NCI-H526 treated with DMSO at 0.1 percent for 48 hours (cell line): Measurements from ENCODE around the gene GNB1.

Source experiments
- DNase-seq: peaks from one replicate; lab custom pipeline; 2025; lab: John Stamatoyannopoulos, UW

Gene GNB1

GRCh38 chr1:1910033-1910465 is 19.2 kb upstream of the GNB1 start:
- DNase-seq = no peak

DNA sequence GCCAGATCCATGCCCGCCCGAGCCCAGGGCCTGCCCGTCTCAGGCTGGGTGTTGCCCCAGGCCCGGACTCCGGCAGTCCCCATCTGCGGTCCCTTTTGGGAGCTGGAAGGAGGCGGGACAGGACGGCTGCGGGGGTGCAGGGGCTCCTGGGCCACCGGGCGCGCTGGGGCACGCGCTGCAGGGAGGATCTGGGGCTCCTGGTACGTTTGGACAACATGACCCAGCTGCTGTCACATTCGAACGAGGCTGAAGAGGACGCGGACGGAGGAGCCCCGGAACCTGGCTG is 17.6 kb upstream of the GNB1 start:
- no peak for DNase-seq

- peak; percentile 50 for DNase-seq
Measured at GRCh38 chr1:1907098-1907736, 16.3 kb upstream of the GNB1 start.

DNA sequence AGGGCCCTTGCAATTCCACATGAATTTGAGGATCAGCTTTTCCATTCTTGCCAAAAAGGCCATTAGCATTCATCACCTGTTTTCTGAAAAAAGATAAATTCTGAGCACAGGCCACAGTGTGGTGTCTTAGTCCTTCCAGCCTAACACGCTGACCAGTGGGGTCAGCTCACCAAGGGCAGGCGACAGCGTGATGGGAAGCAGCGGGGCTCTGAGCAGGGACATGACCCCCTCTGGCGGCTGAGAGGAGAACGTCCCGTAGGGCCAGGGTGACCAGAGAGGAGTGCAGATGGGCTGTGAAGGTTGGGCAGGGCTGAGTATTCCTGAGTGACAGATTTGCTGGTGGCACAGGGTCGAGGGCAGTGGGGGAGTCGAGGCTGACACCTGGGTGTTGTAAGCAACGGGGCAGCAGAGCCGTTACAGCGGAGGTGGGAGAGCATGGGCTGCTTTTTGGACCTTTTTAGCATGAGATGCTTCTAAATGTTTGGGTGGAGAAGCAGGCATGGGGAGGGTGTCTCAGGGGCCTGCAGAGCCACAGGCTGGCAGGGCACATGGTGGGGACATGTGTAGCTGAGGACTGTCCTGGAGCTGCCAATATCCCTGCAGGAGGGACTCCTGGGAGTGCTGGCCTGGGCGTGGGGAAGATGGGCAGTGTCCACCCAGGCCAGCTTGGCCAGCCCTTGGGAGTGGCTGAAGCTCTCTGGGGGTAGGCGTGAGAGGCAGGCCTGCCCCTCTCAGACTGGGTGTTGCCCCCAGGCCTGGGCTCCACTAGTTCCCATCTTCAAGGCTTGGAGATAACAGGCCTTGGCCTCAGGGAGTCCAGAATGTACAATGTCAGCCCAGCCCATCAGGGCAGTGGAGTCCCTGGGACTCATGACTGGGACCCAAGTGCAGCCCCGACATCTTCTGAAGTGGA is 15.6 kb upstream of the GNB1 start:
- peak; percentile 68 for DNase-seq

DNA sequence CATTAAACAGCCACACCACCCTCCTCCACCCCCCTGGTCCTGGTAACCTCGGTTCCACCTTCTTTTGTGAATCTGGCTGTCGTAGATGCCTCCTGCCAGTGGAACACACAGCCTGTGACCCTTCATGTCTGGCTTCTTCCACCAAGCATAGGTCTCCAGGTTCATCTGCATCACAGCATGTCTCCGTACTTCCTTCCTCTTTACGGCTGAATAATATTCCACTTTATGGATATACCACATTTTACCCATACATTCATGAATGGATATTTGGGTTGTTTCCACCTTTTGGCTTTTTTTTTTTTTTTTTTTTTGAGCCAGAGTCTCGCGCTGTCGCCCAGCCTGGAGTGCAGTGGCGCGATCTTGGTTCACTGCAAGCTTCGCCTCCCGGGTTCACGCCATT is 12.3 kb upstream of the GNB1 start:
- no peak for DNase-seq

- no peak for DNase-seq
Measured at GRCh38 chr1:1901641-1902294, 10.9 kb upstream of the GNB1 start.

- no peak for DNase-seq
Measured at GRCh38 chr1:1900883-1901640, 10.2 kb upstream of the GNB1 start.

DNA sequence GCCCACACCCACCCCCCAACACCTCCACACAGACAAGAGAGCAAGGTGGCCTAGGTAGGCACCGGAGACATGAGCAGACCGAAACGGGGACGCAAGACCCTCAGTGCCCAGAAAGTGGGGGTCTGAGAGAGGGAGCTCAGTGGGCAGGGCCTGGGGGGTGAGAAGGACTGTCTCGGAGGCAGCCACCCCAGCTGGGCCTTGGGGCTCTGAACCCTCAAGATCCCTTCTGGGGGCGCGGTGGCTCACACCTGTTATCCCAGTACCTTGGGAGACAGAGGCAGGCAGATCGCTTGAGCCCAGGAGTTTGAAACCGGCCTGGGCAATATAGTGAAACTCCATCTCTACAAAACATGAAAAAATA is 9.1 kb upstream of the GNB1 start:
- no peak for DNase-seq

DNA sequence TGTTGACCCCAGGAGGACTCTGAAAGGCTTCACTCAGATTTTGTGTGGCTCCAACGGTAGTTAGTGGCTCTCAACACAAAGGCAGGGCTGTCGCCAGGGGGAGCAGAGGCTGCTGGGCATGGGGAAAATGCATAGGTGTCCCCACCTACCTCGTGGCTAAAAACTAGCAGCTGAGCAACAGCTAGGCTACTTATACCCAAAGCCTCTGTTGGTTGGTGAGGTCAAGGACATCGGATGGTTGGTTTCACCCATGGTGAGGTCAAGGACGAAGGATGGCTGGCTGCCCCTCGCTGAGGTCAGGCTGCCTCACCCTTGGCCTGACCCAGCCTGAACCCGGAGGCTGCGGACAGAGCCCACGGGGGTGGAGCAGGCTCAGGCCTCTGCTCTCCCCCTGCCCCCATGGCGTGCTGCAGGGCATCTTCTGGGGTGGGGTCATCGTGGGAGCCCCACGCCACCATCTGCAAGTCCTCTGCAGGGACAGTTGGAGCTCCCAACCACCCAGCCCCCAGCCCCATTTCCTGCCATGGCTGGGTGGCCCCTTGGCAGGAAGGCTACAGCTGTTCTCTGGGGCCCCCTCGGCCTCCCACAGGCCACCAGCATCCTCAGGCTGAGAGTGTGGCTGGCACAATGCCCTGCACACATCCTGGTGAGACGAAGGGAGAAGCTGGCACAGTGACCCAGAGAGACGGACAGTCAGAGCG is 8.5 kb upstream of the GNB1 start:
- no peak for DNase-seq

DNA sequence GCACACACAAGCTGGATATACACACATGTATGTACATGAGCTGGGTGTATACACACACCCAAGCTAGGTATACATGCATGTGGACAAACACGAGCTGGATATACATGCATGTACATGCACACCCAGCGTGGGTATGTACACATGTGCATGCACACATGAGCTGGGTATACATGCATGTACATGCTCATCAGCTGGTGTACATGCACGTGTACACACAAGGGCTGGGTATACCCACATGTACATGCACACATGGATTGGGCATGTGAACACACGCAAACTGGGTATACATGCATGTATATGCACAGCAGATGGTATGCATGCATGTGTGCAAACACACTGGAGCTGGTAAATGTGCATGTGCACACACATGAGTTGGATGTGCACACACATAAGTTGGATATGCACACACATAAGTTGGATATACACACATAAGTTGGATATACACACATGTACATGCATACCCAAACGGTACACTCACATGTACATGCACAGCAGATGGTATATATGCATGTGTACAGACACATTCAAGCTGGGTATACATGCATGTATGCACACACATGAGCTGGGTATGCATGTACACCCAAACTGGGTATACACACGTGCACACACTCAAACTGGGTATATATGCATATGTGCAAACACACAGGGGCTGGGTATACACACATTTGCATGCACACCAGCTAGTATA is 7.5 kb upstream of the GNB1 start:
- no peak for DNase-seq

DNA sequence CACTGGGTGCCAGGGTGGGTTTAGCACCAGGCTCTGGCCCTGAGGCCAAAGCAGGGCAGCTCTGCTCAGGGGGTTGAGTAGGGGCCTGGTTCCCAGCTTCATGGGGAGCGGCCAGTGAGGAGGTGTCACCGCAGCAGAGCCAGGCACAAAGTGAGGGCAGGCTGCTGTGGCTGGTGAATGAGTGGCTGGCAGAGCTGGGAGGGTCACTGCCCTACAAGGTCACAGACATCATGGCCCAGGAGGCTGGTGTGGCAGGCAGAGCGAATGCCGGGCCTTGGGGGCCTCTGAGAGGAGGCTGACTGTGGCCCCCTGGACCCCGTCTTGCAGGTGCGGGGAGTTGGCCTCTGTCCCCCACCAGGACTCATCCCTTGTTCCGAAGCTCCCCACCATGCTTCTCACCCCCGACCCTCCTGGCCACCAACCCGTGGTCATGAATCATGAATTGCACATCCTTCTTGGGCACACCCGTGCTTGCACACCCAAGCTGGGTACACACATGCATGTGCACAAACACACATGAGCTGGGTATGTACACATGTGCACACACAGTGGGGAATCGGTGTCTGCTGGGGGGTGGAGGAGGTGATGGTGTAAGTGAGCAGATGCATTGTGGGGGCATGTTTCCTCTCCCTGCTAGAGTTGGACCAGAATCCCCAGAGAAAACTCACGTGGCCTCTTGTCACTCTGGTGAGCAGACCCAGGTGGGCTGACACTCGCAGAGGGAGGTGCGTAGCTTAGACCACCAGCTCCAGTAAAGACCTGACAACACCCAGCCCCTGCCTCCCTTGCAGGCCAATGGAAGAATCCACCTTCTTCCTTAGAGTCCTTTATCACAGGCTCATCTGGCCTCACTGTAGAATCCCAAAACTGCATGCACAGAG is 4.8 kb upstream of the GNB1 start:
- DNase-seq = no peak

GRCh38 chr1:1895060-1895418 is 4.2 kb upstream of the GNB1 start:
- no peak for DNase-seq

DNA sequence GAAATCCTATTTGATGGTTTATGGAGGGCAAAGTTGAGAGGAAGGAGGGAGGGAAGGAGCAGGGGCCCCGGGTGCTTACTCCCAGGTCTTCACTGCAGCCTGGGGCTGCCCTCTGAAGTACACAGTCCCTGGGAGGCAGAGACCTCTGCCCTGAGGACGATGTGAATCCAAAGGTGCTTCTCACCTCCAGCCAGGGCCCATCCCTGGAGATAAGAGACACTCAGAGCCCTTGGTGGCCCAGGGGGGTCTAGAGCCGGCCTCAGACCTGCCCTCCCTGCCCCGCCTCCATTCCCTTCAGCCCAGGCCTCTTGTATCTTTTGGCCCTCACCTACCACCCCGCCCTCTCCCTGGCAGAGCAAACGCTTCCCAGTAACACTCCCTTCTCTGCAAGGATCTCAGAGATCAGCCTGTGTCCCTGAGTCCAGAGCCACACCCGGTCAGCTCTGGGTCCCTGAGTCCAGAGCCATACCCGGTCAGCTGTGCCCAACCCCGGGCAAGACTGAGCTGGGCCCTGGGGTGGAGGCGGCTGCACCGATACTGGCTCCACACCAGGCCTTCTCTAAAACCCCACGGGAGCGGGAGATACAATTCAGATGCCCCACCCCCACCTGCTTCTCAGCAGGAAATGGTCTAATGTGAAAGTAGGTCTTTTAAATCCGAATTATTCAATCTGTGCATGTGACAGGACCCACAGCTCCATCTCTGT is 3.6 kb upstream of the GNB1 start:
- DNase-seq = no peak

DNA sequence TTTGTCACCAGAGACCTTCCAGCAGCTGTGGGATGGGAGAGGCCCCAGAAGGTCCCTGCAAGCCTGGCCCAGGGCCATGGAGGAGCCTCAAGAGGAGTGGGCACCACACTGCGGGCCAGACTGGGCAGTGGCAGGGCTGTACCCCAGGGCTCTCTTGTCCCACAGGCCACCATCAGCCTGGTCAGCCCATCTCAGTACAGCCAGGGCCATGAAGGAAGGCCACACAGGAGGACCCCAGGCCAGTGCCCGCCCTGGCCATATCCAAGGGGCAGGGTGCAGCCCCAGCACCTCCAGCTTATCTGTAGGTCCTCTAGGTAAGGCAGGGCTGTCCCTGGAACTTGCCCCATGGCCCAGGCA is 3.1 kb upstream of the GNB1 start:
- no peak for DNase-seq

DNA sequence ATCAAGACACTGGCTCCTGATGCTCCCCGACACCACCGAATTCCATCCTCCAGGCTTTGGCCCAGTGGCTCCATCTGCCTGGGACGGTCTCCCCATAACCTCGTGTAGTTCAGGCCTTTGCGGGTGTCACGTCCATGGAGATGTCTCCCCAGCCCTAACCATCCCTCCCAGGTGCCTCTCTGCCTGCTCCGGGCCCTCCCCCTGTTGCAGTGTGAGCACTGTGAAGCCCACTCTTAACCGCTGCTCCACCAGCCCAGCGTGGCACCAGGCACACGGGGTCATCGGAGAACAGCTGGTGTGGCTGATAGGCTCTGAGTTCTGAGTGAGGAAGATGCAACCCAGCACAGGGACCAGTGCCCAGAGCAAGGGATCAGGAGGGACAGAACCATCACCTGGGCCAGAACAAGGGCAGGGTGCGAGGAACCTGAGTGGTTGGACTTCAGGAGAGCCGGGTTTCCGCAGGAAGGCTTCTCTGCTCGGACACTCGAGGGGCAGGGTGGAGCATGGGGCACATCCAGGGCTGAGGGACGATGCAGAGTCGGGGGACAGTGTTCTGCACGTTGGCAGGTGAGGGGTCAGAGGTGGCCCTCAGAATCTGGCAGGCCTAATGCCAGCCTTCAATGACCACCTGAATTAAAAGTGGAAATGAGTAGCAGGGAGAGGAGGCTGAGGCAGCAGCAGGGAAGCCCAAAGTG is 2.6 kb upstream of the GNB1 start:
- DNase-seq = no peak

DNA sequence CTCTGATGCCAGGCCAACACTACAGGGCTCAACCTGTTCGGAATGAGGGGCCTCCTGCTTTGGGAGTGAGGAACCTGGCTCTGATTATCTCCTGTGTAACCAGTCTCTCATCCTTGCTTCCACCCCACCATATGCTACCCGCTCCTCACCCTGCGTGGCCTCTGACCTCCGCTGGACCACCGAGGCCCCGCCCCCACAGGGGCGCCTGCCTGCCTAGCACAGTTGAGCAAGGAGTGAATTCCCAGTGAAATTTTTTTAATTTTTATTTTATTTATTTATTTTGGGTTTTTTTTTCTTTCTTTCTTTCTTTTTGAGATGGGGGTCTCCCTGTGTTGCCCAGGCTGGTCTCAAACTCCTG is 1.9 kb upstream of the GNB1 start:
- DNase-seq = no peak

DNA sequence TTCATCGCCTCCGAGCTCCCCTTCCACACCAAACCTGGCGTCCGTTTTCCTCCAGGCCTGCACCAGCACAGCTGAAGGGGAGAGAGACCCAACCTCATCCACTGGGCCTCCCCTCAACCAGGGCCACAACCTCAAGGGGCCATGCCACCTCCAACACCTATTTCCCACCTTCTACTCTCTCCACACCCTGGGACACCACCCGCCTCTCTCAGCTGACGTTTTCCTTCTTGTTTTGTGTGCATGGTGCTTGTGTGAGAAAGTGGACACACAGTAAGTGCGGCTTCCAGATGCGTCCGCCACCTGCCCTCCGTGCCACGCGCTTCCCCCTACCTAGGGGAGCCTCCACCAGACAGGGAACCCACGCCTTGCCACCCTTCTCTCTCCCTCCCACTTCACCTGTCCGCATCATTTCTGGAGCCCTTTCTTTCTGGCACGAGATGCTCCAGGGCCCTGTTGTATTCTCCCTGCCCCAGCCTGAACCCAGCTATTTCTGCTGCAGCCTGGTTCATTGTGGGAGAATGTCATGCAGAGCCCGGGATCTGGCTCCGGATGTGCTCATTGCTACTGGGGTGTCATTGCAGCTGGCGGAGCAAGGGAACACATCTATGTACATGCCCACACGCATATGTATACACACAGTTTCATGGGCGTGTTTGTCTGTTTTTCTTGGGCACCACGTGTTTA is 1.3 kb upstream of the GNB1 start:
- no peak for DNase-seq

DNA sequence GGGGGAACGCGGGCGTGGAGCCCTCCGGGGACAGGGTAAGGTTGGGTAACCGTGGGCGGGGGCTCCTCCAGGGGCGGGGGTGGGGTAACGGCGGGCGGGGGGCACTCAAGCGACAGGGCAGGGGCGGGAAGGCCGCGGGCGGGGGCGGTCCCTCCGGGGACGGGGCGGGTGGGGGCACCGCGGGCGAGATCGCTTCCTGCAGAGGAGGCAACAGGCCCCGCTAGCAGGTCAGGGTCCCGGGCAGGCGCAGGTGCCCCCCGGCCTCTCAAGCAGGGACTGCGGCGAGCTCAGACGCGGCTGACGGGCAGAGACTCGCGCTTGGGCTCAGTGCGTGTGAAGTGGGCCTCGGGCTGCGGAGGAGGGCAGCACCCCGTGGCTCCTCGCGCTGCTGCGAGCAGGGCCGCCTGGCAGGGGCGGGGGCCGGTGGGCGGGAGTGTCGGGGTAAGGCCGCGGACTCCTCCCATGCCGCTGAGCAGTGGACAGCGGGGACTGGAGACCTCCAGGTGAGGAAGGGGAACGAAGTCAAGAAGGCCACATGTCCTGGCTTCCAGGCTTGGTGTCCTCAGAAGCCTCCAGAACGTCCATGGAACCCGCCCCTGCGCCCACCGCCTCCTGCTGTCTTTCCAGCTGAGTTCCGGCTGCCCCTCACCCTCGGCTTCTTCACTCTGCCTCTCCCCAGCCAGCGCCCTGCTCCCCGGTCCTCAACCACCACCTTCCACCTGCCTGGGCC is 627 bp upstream of the GNB1 start:
- peak; percentile 44 for DNase-seq
